Suprapubic skin (tissue), 4 donors: ENCODE data around the gene CEP192.

ENCODE experiments used
- POLR2A ChIP-seq, 2 donors: fragments of 450-650 bp; IDR thresholded peaks; one replicate each; pipeline ENCODE4 v1.6.1; 2017; ENCODE audit warnings: antibody characterized with exemption in 2 of 2, mild to moderate bottlenecking in 2 of 2, moderate library complexity in 2 of 2
- POLR2AphosphoS5 ChIP-seq, 3 donors: sonication (generic); formaldehyde crosslinking; IDR thresholded peaks; one replicate each; pipeline ENCODE4 v1.6.1; 2017; ENCODE audit warnings: antibody characterized with exemption in 3 of 3

GRCh38 chr18:13120983-13121441 is 129.8 kb downstream of the CEP192 start:
- TF ChIP-seq POLR2A (IDR thresholded peaks at IDR 0.05): no peak
- TF ChIP-seq POLR2AphosphoS5 (IDR thresholded peaks at IDR 0.05): no peak
